ENCODE measurements around the gene RBM11. TPM values are rescaled to one million over a fixed set of nuclear protein-coding genes. Genes with fewer than 3 reads are reported as not detected.

The RBM11 gene
- polyA plus RNA-seq, 1 of the 3 experiments (the other 2 are of a cell fraction): not detected

DNA sequence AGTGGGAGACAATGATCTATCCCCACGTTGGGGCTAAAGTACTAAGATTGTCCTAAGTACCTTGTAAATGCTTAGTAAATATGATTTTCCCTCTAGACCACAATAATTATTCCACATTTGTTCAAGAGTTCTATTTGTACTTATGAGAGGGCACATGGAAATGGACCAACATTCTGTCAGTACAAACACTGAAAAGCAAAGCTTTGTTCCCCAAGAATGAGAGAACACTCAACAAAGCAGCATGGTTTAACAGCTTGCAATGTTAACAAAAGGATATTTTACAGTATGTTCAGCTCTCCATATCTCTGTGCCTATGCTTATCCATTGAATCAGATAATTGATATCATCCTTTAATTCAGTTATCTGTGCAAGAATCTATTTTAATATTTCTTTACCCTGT, 35.4 kb downstream of the RBM11 start (continued):
- no peak for TF ChIP-seq ZBTB33 (IDR thresholded peaks at IDR 0.05; ENCODE audit: borderline replicate concordance, low read depth)

DNA sequence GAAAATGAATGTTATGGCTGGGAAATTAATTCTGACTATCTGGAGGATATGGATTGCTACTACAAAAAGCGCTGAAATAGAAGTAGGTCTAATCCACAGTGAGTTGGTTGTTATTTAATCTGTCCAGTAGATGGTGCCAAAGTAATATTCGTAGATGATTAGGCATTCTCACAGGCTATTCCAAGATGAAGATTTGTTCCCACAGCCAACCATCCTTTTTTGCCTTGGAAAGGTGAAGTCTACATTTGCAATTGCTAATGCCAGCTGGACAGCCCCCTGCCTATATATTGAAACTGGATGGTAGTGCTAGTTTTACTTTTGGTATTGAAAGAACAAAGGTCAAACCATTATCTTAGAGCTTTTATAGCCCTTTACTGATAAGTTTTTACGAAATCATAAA, 43.8 kb downstream of the RBM11 start:
- WGBS (ENCODE audit: low lambda C conversion rate): 7% methylated on average over 3 of the region's 3 CpGs
- H3K36me3 ChIP-seq (replicated peaks in 1 of 2; ENCODE audit: control insufficient read depth in 1 of 2, insufficient read depth in 2 of 2, low read length in 1 of 2): no peaks in the 10 kb centered on the region
- no peaks in the 10 kb centered on the region for H3K9me2 ChIP-seq
- ChIA-PET CTCF (interaction anchor here (0.6 to 2.4 kb wide), 12 partner anchors 9 to 1333 kb away, joined by 3 to 13 read pairs (median 4); no protein-coding TSS in a partner anchor), POLR2A (no interaction called here)
- no peak overlapping the region for H3K9ac ChIP-seq
- no peaks in the 10 kb centered on the region for H3F3A ChIP-seq (replicated peaks; ENCODE audit: insufficient read depth)
- no peak overlapping the region for H3K27ac ChIP-seq (ENCODE audit: low read depth in 2 of 2, low read length in 1 of 2)
- no peaks in the 10 kb centered on the region for H4K20me1 ChIP-seq (ENCODE audit: insufficient read depth)
- no peaks in the 10 kb centered on the region for H3K4me1 ChIP-seq (ENCODE audit: control insufficient read depth in 1 of 2, insufficient read depth in 2 of 2, low read depth in 1 of 2, low read length in 1 of 2)
- H3K4me3 ChIP-seq (ENCODE audit: low read depth in 2 of 2, low read length in 1 of 2): no peak overlapping the region
- DNase-seq: peak; percentile 44
- peaks cover 15% of the 10 kb centered on the region; the same call in 1 of the 2 replicates for H3K27me3 ChIP-seq (ENCODE audit: insufficient read depth)
- H3K9me3 ChIP-seq: no peaks in the 10 kb centered on the region
- no peaks in the 10 kb centered on the region for H3K79me2 ChIP-seq (ENCODE audit: insufficient read depth)
- no peak overlapping the region for H2AFZ ChIP-seq (ENCODE audit: low read depth)
- no peak overlapping the region for H3K4me2 ChIP-seq
- TF ChIP-seq SMC3 (IDR thresholded peaks at IDR 0.05; ENCODE audit: low read depth, low read length) (peak; percentile 32), RAD21 (IDR thresholded peaks at IDR 0.05; ENCODE audit: low read length) (peak; percentile 77)
- TF ChIP-seq, protein P1, sequence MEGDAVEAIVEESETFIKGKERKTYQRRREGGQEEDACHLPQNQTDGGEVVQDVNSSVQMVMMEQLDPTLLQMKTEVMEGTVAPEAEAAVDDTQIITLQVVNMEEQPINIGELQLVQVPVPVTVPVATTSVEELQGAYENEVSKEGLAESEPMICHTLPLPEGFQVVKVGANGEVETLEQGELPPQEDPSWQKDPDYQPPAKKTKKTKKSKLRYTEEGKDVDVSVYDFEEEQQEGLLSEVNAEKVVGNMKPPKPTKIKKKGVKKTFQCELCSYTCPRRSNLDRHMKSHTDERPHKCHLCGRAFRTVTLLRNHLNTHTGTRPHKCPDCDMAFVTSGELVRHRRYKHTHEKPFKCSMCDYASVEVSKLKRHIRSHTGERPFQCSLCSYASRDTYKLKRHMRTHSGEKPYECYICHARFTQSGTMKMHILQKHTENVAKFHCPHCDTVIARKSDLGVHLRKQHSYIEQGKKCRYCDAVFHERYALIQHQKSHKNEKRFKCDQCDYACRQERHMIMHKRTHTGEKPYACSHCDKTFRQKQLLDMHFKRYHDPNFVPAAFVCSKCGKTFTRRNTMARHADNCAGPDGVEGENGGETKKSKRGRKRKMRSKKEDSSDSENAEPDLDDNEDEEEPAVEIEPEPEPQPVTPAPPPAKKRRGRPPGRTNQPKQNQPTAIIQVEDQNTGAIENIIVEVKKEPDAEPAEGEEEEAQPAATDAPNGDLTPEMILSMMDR (IDR thresholded peaks at IDR 0.05): peak; percentile 69
- TF ChIP-seq, protein P2, sequence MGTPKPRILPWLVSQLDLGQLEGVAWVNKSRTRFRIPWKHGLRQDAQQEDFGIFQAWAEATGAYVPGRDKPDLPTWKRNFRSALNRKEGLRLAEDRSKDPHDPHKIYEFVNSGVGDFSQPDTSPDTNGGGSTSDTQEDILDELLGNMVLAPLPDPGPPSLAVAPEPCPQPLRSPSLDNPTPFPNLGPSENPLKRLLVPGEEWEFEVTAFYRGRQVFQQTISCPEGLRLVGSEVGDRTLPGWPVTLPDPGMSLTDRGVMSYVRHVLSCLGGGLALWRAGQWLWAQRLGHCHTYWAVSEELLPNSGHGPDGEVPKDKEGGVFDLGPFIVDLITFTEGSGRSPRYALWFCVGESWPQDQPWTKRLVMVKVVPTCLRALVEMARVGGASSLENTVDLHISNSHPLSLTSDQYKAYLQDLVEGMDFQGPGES (IDR thresholded peaks at IDR 0.05; ENCODE audit: low read depth, low read length): no peak

DNA sequence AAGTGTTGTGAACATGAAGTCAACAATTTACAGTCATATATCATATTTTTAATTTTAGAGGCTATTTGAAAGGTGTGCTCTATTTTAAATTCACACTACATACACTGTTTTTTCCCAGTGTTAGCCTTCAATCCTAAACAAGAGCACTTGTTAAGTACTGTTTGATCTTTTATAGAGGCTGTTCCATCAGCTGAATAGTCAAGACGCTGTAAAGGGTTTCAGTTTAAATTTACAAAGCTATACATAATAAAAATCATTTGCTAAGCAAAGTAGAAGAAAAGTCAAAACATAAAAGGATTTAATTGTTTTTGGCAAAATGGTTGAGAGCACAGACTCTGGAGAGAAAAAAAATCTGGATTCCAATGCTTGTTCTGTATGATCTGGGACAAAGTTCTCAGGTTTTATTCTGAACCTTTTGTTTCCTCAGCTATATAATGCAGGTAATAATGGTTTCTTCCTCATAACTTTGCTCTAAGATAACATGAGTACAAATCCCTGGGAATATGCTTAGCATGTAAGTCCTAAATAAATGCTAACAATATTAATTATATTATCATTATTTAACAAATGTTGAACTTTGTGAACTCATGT, 44.3 kb downstream of the RBM11 start:
- no peaks in the 10 kb centered on the region for H3K79me2 ChIP-seq (ENCODE audit: insufficient read depth)
- no peak overlapping the region for H3K4me3 ChIP-seq (ENCODE audit: low read depth in 2 of 2, low read length in 1 of 2)
- no peak overlapping the region for H3K27ac ChIP-seq (ENCODE audit: low read depth in 2 of 2, low read length in 1 of 2)
- ChIA-PET CTCF (interaction anchor here (0.6 to 2.4 kb wide), 9 partner anchors 10 to 1332 kb away, joined by 3 to 13 read pairs (median 5); no protein-coding TSS in a partner anchor), POLR2A (no interaction called here)
- H3K4me1 ChIP-seq (ENCODE audit: control insufficient read depth in 1 of 2, insufficient read depth in 2 of 2, low read depth in 1 of 2, low read length in 1 of 2): no peaks in the 10 kb centered on the region
- no peaks in the 10 kb centered on the region for H3K9me2 ChIP-seq
- H3K9me3 ChIP-seq: no peaks in the 10 kb centered on the region
- 0% methylated on average over 1 of the region's 1 CpG for WGBS (ENCODE audit: low lambda C conversion rate)
- H3K9ac ChIP-seq: no peak overlapping the region
- H2AFZ ChIP-seq (ENCODE audit: low read depth): no peak overlapping the region
- H3F3A ChIP-seq (replicated peaks; ENCODE audit: insufficient read depth): no peaks in the 10 kb centered on the region
- no peaks in the 10 kb centered on the region for H4K20me1 ChIP-seq (ENCODE audit: insufficient read depth)
- peaks cover 15% of the 10 kb centered on the region; the same call in 1 of the 2 replicates for H3K27me3 ChIP-seq (ENCODE audit: insufficient read depth)
- H3K36me3 ChIP-seq (replicated peaks in 1 of 2; ENCODE audit: control insufficient read depth in 1 of 2, insufficient read depth in 2 of 2, low read length in 1 of 2): no peaks in the 10 kb centered on the region
- H3K4me2 ChIP-seq: no peak overlapping the region
- DNase-seq: no peak
- no peak for TF ChIP-seq TEAD4 (IDR thresholded peaks at IDR 0.05; ENCODE audit: borderline replicate concordance, insufficient read depth)
- TF ChIP-seq NRF1 (IDR thresholded peaks at IDR 0.05; ENCODE audit: low read depth, low read length): no peak
- TF ChIP-seq MXI1 (IDR thresholded peaks at IDR 0.05; ENCODE audit: low read depth, low read length): no peak
- TF ChIP-seq, protein P1 (IDR thresholded peaks at IDR 0.05): no peak
- TF ChIP-seq SIN3A (IDR thresholded peaks at IDR 0.05; ENCODE audit: borderline replicate concordance, low read depth, low read length): no peak
- TF ChIP-seq USF1 (IDR thresholded peaks at IDR 0.05; ENCODE audit: borderline replicate concordance, low read depth): no peak
- no peak for TF ChIP-seq MAX (IDR thresholded peaks at IDR 0.05; ENCODE audit: low read depth)
- no peak for TF ChIP-seq RFX5 (IDR thresholded peaks at IDR 0.05; ENCODE audit: low read length)
- no peak for TF ChIP-seq SMC3 (IDR thresholded peaks at IDR 0.05; ENCODE audit: low read depth, low read length)
- no peak for TF ChIP-seq JUND (IDR thresholded peaks at IDR 0.05)
- TF ChIP-seq CHD2 (IDR thresholded peaks at IDR 0.05; ENCODE audit: low read length, partially characterized antibody): no peak
- no peak for TF ChIP-seq NFIC (IDR thresholded peaks at IDR 0.05; ENCODE audit: borderline replicate concordance)
- no peak for TF ChIP-seq ELF1 (IDR thresholded peaks at IDR 0.05)
- no peak for TF ChIP-seq MEF2A (IDR thresholded peaks at IDR 0.05; ENCODE audit: borderline replicate concordance, low read depth)
